WTC11 (cell line): ENCODE results near the gene LDB2. TPM values are rescaled to one million over a fixed set of nuclear protein-coding genes. Genes with fewer than 3 reads are reported as not detected.

ENCODE experiments used
- ATAC-seq: fragments of 200-7000 bp; cut with Tn5 transposase; 2 replicates; pipeline ENCODE4 v1.10.0; 2021; ENCODE audit warnings: mild to moderate bottlenecking, moderate library complexity
- CTCF ChIA-PET: fragments of 300-600 bp; sonication (Branson Sonifier 250); formaldehyde crosslinking; loops from one replicate; lab custom pipeline; 2021; ENCODE audit warnings: antibody characterized with exemption; lab: Charles Lee
- POLR2A ChIA-PET: fragments of 350-600 bp; sonication (Branson Sonifier 250); formaldehyde crosslinking; loops from one replicate; lab custom pipeline; 2021; ENCODE audit warnings: antibody characterized with exemption; lab: Charles Lee
- DNase-seq: peaks from one replicate; pipeline ENCODE4 v3.0.0; 2021; ENCODE audit warnings: low spot score
- H3K27ac Mint-ChIP-seq: 2 replicates; pipeline ENCODE4 v1.8.0; 2021; ENCODE audit warnings: mixed read lengths
- H3K27me3 Mint-ChIP-seq: 2 replicates; pipeline ENCODE4 v1.8.0; 2021; ENCODE audit warnings: low read depth, mild to moderate bottlenecking, moderate library complexity, mixed read lengths
- H3K36me3 Mint-ChIP-seq: 2 replicates; pipeline ENCODE4 v1.8.0; 2021; ENCODE audit warnings: mixed read lengths
- H3K4me1 Mint-ChIP-seq: 2 replicates; pipeline ENCODE4 v1.8.0; 2022; ENCODE audit warnings: mixed read lengths
- H3K4me3 Mint-ChIP-seq: 2 replicates; pipeline ENCODE4 v1.8.0; 2021; ENCODE audit warnings: mild to moderate bottlenecking, moderate library complexity, mixed read lengths
- H3K9me3 Mint-ChIP-seq: 2 replicates; pipeline ENCODE4 v1.8.0; 2021; ENCODE audit warnings: mixed read lengths
- CREB1 ChIP-seq: sonication (generic); formaldehyde crosslinking; IDR thresholded peaks from 2 replicates; pipeline ENCODE4 v1.8.0; 2023; ENCODE audit warnings: mild to moderate bottlenecking, missing genetic modification reagents
- EMX1 ChIP-seq: fragments of 250-450 bp; sonication (Bioruptor Pico); IDR thresholded peaks from 2 replicates; pipeline ENCODE4 v1.8.0; 2021; ENCODE audit warnings: mild to moderate bottlenecking
- ERG ChIP-seq: fragments of 250-450 bp; sonication (Bioruptor Pico); IDR thresholded peaks from 2 replicates; pipeline ENCODE4 v1.8.0; 2021; ENCODE audit warnings: mild to moderate bottlenecking
- FOXP1 ChIP-seq: sonication (generic); formaldehyde crosslinking; IDR thresholded peaks from 2 replicates; pipeline ENCODE4 v1.8.0; 2022; ENCODE audit warnings: missing genetic modification reagents, mild to moderate bottlenecking, moderate library complexity, borderline replicate concordance
- FOXP4 ChIP-seq: sonication (generic); formaldehyde crosslinking; IDR thresholded peaks from 2 replicates; pipeline ENCODE4 v1.8.0; 2022; ENCODE audit warnings: mild to moderate bottlenecking, missing genetic modification reagents
- JAZF1 ChIP-seq: fragments of 250-450 bp; sonication (Bioruptor Pico); IDR thresholded peaks from 2 replicates; pipeline ENCODE4 v1.9.0; 2021; ENCODE audit warnings: moderate library complexity, mild to moderate bottlenecking, inconsistent platforms
- MLX ChIP-seq: sonication (generic); formaldehyde crosslinking; IDR thresholded peaks from 2 replicates; pipeline ENCODE4 v1.8.1; 2023; ENCODE audit warnings: mild to moderate bottlenecking, missing genetic modification reagents, moderate library complexity
- MYBL2 ChIP-seq: sonication (generic); formaldehyde crosslinking; IDR thresholded peaks from 2 replicates; pipeline ENCODE4 v1.8.1; 2023; ENCODE audit warnings: mild to moderate bottlenecking, moderate library complexity, missing genetic modification reagents
- OVOL2 ChIP-seq: fragments of 250-450 bp; sonication (Bioruptor Pico); IDR thresholded peaks from 2 replicates; pipeline ENCODE4 v1.9.0; 2021; ENCODE audit warnings: mild to moderate bottlenecking, borderline replicate concordance
- PREB ChIP-seq: sonication (generic); formaldehyde crosslinking; IDR thresholded peaks from 2 replicates; pipeline ENCODE4 v1.8.1; 2022; ENCODE audit warnings: mild to moderate bottlenecking, missing genetic modification reagents, moderate library complexity, borderline replicate concordance
- RORB ChIP-seq: fragments of 250-450 bp; sonication (Bioruptor Pico); IDR thresholded peaks from 2 replicates; pipeline ENCODE4 v1.9.0; 2021; ENCODE audit warnings: mild to moderate bottlenecking
- STAT6 ChIP-seq: sonication (generic); formaldehyde crosslinking; conservative IDR thresholded peaks from 2 replicates; pipeline ENCODE4 v1.8.1; 2023; ENCODE audit warnings: mild to moderate bottlenecking, low read depth, missing genetic modification reagents, moderate library complexity
- TEAD1 ChIP-seq: sonication (generic); formaldehyde crosslinking; IDR thresholded peaks from 2 replicates; pipeline ENCODE4 v1.8.0; 2022; ENCODE audit warnings: mild to moderate bottlenecking, missing genetic modification reagents
- ZBTB43 ChIP-seq: sonication (generic); formaldehyde crosslinking; IDR thresholded peaks from 2 replicates; pipeline ENCODE4 v1.8.1; 2023; ENCODE audit warnings: mild to moderate bottlenecking, missing genetic modification reagents
- ZMAT4 ChIP-seq: fragments of 250-450 bp; sonication (Bioruptor Pico); IDR thresholded peaks from 2 replicates; pipeline ENCODE4 v1.9.0; 2021; ENCODE audit warnings: mild to moderate bottlenecking
- ZNF121 ChIP-seq: sonication (generic); formaldehyde crosslinking; IDR thresholded peaks from 2 replicates; pipeline ENCODE4 v1.8.0; 2023; ENCODE audit warnings: missing genetic modification reagents
- ZNF138 ChIP-seq: sonication (generic); formaldehyde crosslinking; conservative IDR thresholded peaks from 2 replicates; pipeline ENCODE4 v1.8.1; 2022; ENCODE audit warnings: mild to moderate bottlenecking, moderate library complexity, missing genetic modification reagents
- ZNF219 ChIP-seq: sonication (generic); formaldehyde crosslinking; IDR thresholded peaks from 2 replicates; pipeline ENCODE4 v1.8.0; 2023; ENCODE audit warnings: missing genetic modification reagents, mild to moderate bottlenecking, borderline replicate concordance
- ZNF425 ChIP-seq: fragments of 250-450 bp; sonication (Bioruptor Pico); conservative IDR thresholded peaks from 2 replicates; pipeline ENCODE4 v1.9.0; 2021; ENCODE audit warnings: mild to moderate bottlenecking
- ZSCAN18 ChIP-seq: fragments of 250-450 bp; sonication (Bioruptor Pico); IDR thresholded peaks from 2 replicates; pipeline ENCODE4 v2.1.2; 2022; ENCODE audit warnings: mild to moderate bottlenecking, moderate library complexity
- total RNA-seq: library from RNA; stranded (reverse); gene quantifications from 3 replicates; pipeline ENCODE4 v1.2.3, GENCODE V29; 2021

The LDB2 gene
- total RNA-seq, 1 experiment from 2014 or later, result 62.4 TPM

- TF ChIP-seq ZBTB43 (CRISPR knock-in tag), result no peak
- no peak for TF ChIP-seq ZNF219 (CRISPR knock-in tag)
- TF ChIP-seq CREB1 (CRISPR knock-in tag), result no peak
- TF ChIP-seq MLX (CRISPR knock-in tag), result no peak
- TF ChIP-seq ZMAT4 (CRISPR knock-in tag), result no peak
- no peak for TF ChIP-seq JAZF1 (CRISPR knock-in tag)
These were observed 366.0 kb downstream of the LDB2 start (continued) for GRCh38 chr4:16532240-16532970.

GRCh38 chr4:16530688-16531635 is 367.5 kb downstream of the LDB2 start:
- ChIA-PET CTCF (interaction anchor here (0.6 kb wide), 1 partner anchor 230 kb away, joined by 4 read pairs; no protein-coding TSS in a partner anchor), POLR2A (no interaction called here)
- DNase-seq (no peak), ATAC-seq (no peak)
- no peak overlapping the region for H3K4me3 Mint-ChIP-seq
- H3K27ac Mint-ChIP-seq, result no peak overlapping the region
- H3K36me3 Mint-ChIP-seq, result no peaks in the 10 kb centered on the region
- H3K9me3 Mint-ChIP-seq, result no peaks in the 10 kb centered on the region
- H3K27me3 Mint-ChIP-seq, result no peaks in the 10 kb centered on the region
- H3K4me1 Mint-ChIP-seq, result no peaks in the 10 kb centered on the region
- TF ChIP-seq OVOL2 (CRISPR knock-in tag) (no peak), STAT6 (CRISPR knock-in tag) (no peak), MYBL2 (CRISPR knock-in tag) (no peak), ZNF121 (CRISPR knock-in tag) (no peak), RORB (no peak), EMX1 (CRISPR knock-in tag) (no peak), ERG (CRISPR knock-in tag) (no peak), FOXP1 (CRISPR knock-in tag) (no peak), FOXP4 (CRISPR knock-in tag) (no peak), TEAD1 (CRISPR knock-in tag) (no peak), ZNF138 (CRISPR knock-in tag) (no peak), PREB (CRISPR knock-in tag) (no peak), ZSCAN18 (CRISPR knock-in tag) (no peak), ZNF425 (CRISPR knock-in tag) (no peak)
